Mucosa of rectum (tissue), 2 donors: ENCODE results near the gene MRPL19.

Experiments
- H3K27ac ChIP-seq, 2 donors: one replicate each; pipeline ENCODE4 v1.7.0; 2013; ENCODE audit warnings: inconsistent platforms in 2 of 2, low read depth in 2 of 2, low read length in 2 of 2
- H3K27me3 ChIP-seq, 2 donors: one replicate each; pipeline ENCODE4 v1.7.0; 2013; ENCODE audit warnings: low read length in 2 of 2; ENCODE audit not compliant: control insufficient read depth in 2 of 2, insufficient read depth in 2 of 2
- H3K36me3 ChIP-seq, 2 donors: one replicate each; pipeline ENCODE4 v1.7.0; 2013; ENCODE audit warnings: low read length in 2 of 2; ENCODE audit not compliant: control insufficient read depth in 2 of 2, insufficient read depth in 2 of 2
- H3K4me1 ChIP-seq, 2 donors: one replicate each; pipeline ENCODE4 v1.7.0; 2013; ENCODE audit warnings: low read length in 2 of 2, mild to moderate bottlenecking in 1 of 2; ENCODE audit not compliant: control insufficient read depth in 2 of 2, insufficient read depth in 2 of 2
- H3K4me3 ChIP-seq, 2 donors: one replicate each; pipeline ENCODE4 v1.7.0; 2013; ENCODE audit warnings: low read length in 2 of 2
- H3K9ac ChIP-seq, 2 donors: one replicate each; pipeline ENCODE4 v1.7.0; 2013; ENCODE audit warnings: low read length in 2 of 2, low read depth in 1 of 2, mild to moderate bottlenecking in 1 of 2
- H3K9me3 ChIP-seq, 2 donors: one replicate each; pipeline ENCODE4 v1.7.0; 2013; ENCODE audit warnings: low read length in 2 of 2; ENCODE audit not compliant: control insufficient read depth in 2 of 2
- donor health status: healthy.
- donor health status: Normal muscosa, but diverticular disease.

The MRPL19 gene

GRCh38 chr2:75646583-75647425, at the start of gene MRPL19:
Gene MRPL19 (plus strand): TSS chr2:75646783. CDS start chr2:75646808, 25 bp downstream.
- Histone ChIP-seq H3K9me3 (no peaks in the 10 kb centered on the region), H3K9ac (peak within 1 kb of the TSS; percentile 78 to 86), H3K4me3 (peak within 1 kb of the TSS; percentile 89 to 95), H3K36me3 (peaks cover 6 to 7% of the 10 kb centered on the region in 2 donors), H3K27me3 (no peaks in the 10 kb centered on the region), H3K4me1 (peaks cover 3 to 7% of the 10 kb centered on the region in 2 donors), H3K27ac (peak within 1 kb of the TSS; percentile 36 to 68)

- Histone ChIP-seq H3K4me1 (no peaks in the 10 kb centered on the region), H3K4me3 (no peak overlapping the region), H3K27me3 (no peaks in the 10 kb centered on the region), H3K27ac (no peak overlapping the region), H3K9me3 (no peaks in the 10 kb centered on the region), H3K9ac (no peak overlapping the region), H3K36me3 (no peaks in the 10 kb centered on the region)
Observed at GRCh38 chr2:75596784-75597183, 49.8 kb upstream of the MRPL19 start.

- H3K27me3 ChIP-seq: no peaks in the 10 kb centered on the region
- no peak overlapping the region for H3K27ac ChIP-seq
- no peak overlapping the region for H3K4me3 ChIP-seq
- no peak overlapping the region for H3K9ac ChIP-seq
- no peaks in the 10 kb centered on the region for H3K4me1 ChIP-seq
- H3K9me3 ChIP-seq: no peaks in the 10 kb centered on the region
- no peaks in the 10 kb centered on the region for H3K36me3 ChIP-seq
Observed at GRCh38 chr2:75597949-75598348, 48.6 kb upstream of the MRPL19 start.

- Histone ChIP-seq H3K9me3 (no peaks in the 10 kb centered on the region), H3K36me3 (no peaks in the 10 kb centered on the region), H3K4me1 (no peaks in the 10 kb centered on the region), H3K27me3 (no peaks in the 10 kb centered on the region), H3K4me3 (no peak overlapping the region), H3K9ac (no peak overlapping the region), H3K27ac (no peak overlapping the region)
Observed at GRCh38 chr2:75598589-75599155, 47.9 kb upstream of the MRPL19 start.

GRCh38 chr2:75600461-75601011, 46.0 kb upstream of the MRPL19 start:
- H3K27ac ChIP-seq: no peak overlapping the region

GRCh38 chr2:75602724-75603342, 43.8 kb upstream of the MRPL19 start:
- Histone ChIP-seq H3K27ac (no peak overlapping the region), H3K4me1 (no peaks in the 10 kb centered on the region)

More at GRCh38 chr2:75600461-75601011, 46.0 kb upstream of the MRPL19 start:
- H3K4me3 ChIP-seq: no peak overlapping the region
- no peaks in the 10 kb centered on the region for H3K36me3 ChIP-seq
- H3K9me3 ChIP-seq: no peaks in the 10 kb centered on the region
- no peak overlapping the region for H3K9ac ChIP-seq
- H3K4me1 ChIP-seq: no peaks in the 10 kb centered on the region
- H3K27me3 ChIP-seq: no peaks in the 10 kb centered on the region

GRCh38 chr2:75603477-75603876, 43.1 kb upstream of the MRPL19 start:
- Histone ChIP-seq H3K9me3 (no peaks in the 10 kb centered on the region), H3K27me3 (peaks cover 4 to 5% of the 10 kb centered on the region in 2 donors), H3K4me3 (no peak overlapping the region), H3K27ac (no peak overlapping the region), H3K36me3 (no peaks in the 10 kb centered on the region), H3K9ac (no peak overlapping the region), H3K4me1 (no peaks in the 10 kb centered on the region)

More at GRCh38 chr2:75602724-75603342, 43.8 kb upstream of the MRPL19 start:
- H3K9ac ChIP-seq: no peak overlapping the region
- H3K9me3 ChIP-seq: no peaks in the 10 kb centered on the region
- no peaks in the 10 kb centered on the region for H3K27me3 ChIP-seq
- H3K4me3 ChIP-seq: no peak overlapping the region
- H3K36me3 ChIP-seq: no peaks in the 10 kb centered on the region

- Histone ChIP-seq H3K27ac (no peak overlapping the region), H3K4me3 (no peak overlapping the region), H3K27me3 (peaks cover 6 to 9% of the 10 kb centered on the region in 2 donors)
Observed at GRCh38 chr2:75604484-75604883, 42.1 kb upstream of the MRPL19 start.

GRCh38 chr2:75605770-75606529, 40.6 kb upstream of the MRPL19 start:
- Histone ChIP-seq H3K4me1 (peaks cover 0 to 3% of the 10 kb centered on the region in 2 donors), H3K9ac (no peak overlapping the region), H3K27ac (no peak overlapping the region), H3K27me3 (peaks cover 6 to 9% of the 10 kb centered on the region in 2 donors), H3K9me3 (no peaks in the 10 kb centered on the region), H3K36me3 (no peaks in the 10 kb centered on the region), H3K4me3 (no peak overlapping the region)

More at GRCh38 chr2:75604484-75604883, 42.1 kb upstream of the MRPL19 start:
- H3K36me3 ChIP-seq: no peaks in the 10 kb centered on the region
- H3K4me1 ChIP-seq: peaks cover 0 to 3% of the 10 kb centered on the region in 2 donors
- H3K9me3 ChIP-seq: no peaks in the 10 kb centered on the region
- no peak overlapping the region for H3K9ac ChIP-seq
